Thyroid gland (tissue), 4 donors: ENCODE measurements around the gene NAT10.

Experiments used
- CTCF ChIP-seq, 6 experiments: fragments of 200-600 bp in 3 of 6; fragments of 450-650 bp in 3 of 6; sonication (generic) in 3 of 6; IDR thresholded peaks; one replicate each; pipeline ENCODE4 v1.5.1; 2016 to 2019; ENCODE audit warnings: antibody characterized with exemption in 6 of 6, mild to moderate bottlenecking in 2 of 6, inconsistent platforms in 1 of 6, moderate library complexity in 1 of 6
- POLR2A ChIP-seq, 2 donors: fragments of 450-650 bp; IDR thresholded peaks; one replicate each; pipeline ENCODE4 v1.6.1; 2017; ENCODE audit warnings: antibody characterized with exemption in 2 of 2, mild to moderate bottlenecking in 2 of 2, moderate library complexity in 1 of 2

DNA sequence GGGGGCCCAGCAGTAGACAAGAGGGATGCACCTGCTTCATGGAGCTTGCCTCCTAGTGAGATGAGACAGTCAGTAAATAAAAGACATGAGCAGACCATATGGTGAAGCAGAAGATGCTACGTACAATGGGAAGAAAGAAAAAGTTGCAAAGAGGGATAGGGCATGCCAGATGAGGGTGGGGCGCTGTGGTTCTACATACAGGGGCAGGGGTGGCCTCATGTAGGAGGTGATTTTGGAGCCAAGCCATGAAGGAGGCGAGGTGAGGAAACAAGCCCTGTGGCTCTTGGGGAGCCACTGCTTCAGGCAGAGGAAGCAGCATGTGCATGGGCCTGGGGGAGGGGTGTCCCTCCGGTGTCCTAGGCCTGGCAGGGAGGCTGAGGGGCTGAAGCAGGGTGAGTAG is 15.2 kb downstream of the NAT10 start:
- no peak for TF ChIP-seq CTCF (IDR thresholded peaks at IDR 0.05)
- TF ChIP-seq POLR2A (IDR thresholded peaks at IDR 0.05), result no peak
